K562 (cell line): ENCODE measurements around the gene PPP1R13B. TPM values are rescaled to one million over a fixed set of nuclear protein-coding genes. Genes with fewer than 3 reads are reported as not detected.
A peak's percentile ranks its signal among the peaks of the same experiment; 100 is the strongest.

Experiments used
- ATF7 ChIP-seq: fragments of 450-650 bp; IDR thresholded peaks from 2 replicates; pipeline ENCODE4 v1.7.1; 2014; ENCODE audit warnings: mild to moderate bottlenecking, moderate library complexity
- E2F8 ChIP-seq: fragments of 450-650 bp; IDR thresholded peaks from 2 replicates; pipeline ENCODE4 v1.7.1; 2018; ENCODE audit warnings: mild to moderate bottlenecking, low read depth; ENCODE audit not compliant: partially characterized antibody
- MAFG ChIP-seq: fragments of 450-650 bp; conservative IDR thresholded peaks from 2 replicates; pipeline ENCODE4 v1.6.1; 2016; ENCODE audit warnings: missing genetic modification characterization, missing compliant biosample characterization
- PHF21A ChIP-seq: fragments of 450-650 bp; IDR thresholded peaks from 2 replicates; pipeline ENCODE4 v1.6.1; 2017; ENCODE audit warnings: low read depth, borderline replicate concordance
- RBM17 ChIP-seq: fragments of 200-400 bp; formaldehyde crosslinking; IDR thresholded peaks from 2 replicates; pipeline ENCODE4 v1.6.1; 2017; ENCODE audit warnings: low read depth, mild to moderate bottlenecking, low read length, borderline replicate concordance
- RERE ChIP-seq: sonication (generic); formaldehyde crosslinking; IDR thresholded peaks from 2 replicates; pipeline ENCODE4 v1.8.0; 2023; ENCODE audit warnings: missing genetic modification reagents, mild to moderate bottlenecking, borderline replicate concordance
- RHOXF2B ChIP-seq: fragments of 250-450 bp; sonication (Bioruptor Pico); conservative IDR thresholded peaks from 2 replicates; pipeline ENCODE4 v1.5.1; 2021
- ZBTB33 ChIP-seq: sonication (generic); formaldehyde crosslinking; IDR thresholded peaks from 2 replicates; pipeline ENCODE4 v1.8.1; 2023; ENCODE audit warnings: mild to moderate bottlenecking, missing genetic modification reagents
- ZNF436 ChIP-seq: fragments of 250-450, 450-650 bp; sonication (Bioruptor Pico); formaldehyde crosslinking; IDR thresholded peaks from 2 replicates; pipeline ENCODE4 v1.7.0; 2020; ENCODE audit warnings: mild to moderate bottlenecking
- polyA plus RNA-seq, 8 experiments: library from polyadenylated mRNA; depleted of rRNA in 4 of 8; stranded (reverse) in 5 of 8; unstranded in 3 of 8; fragments of >200 nt; fragmentation: Nextera tagmentation in 2 of 8; fragmentation: Illumina TruSeq in 1 of 8; extraction: Ambion mirVana in 2 of 8; extraction: Trizol in 1 of 8; gene quantifications; 2 replicates each; pipeline versions ENCODE4 v1.2.1 to v1.2.3, GENCODE V29; 2011 to 2014; ENCODE audit warnings: inconsistent platforms in 1 of 8, missing spikeins in 1 of 8
- total RNA-seq, 7 experiments: library from RNA; depleted of rRNA in 6 of 7; stranded (reverse); fragments of >200 nt in 6 of 7; fragmentation: Illumina TruSeq in 2 of 7; extraction: Trizol in 2 of 7; gene quantifications; 2 replicates each; pipeline versions ENCODE4 v1.2.1 to v1.2.3, GENCODE V29; 2011 to 2021; ENCODE audit warnings: low replicate concordance in 1 of 7
- TF ChIP-seq, protein P1 (sequence below): fragments of 450-650 bp; IDR thresholded peaks from 2 replicates; pipeline ENCODE4 v1.6.1; 2018; ENCODE audit warnings: mild to moderate bottlenecking, low read depth; ENCODE audit not compliant: partially characterized antibody
- TF ChIP-seq, protein P2 (sequence below): sonication (generic); formaldehyde crosslinking; IDR thresholded peaks from 2 replicates; pipeline ENCODE4 v1.8.0; 2022; ENCODE audit warnings: mild to moderate bottlenecking, missing genetic modification reagents, borderline replicate concordance

PPP1R13B gene
- total and polyA plus RNA-seq, 9 of the 15 experiments (the other 6 are each of a cell fraction or from before 2014, with no cell fraction given), result 0.03 to 1.7 (median 0.15) TPM

DNA sequence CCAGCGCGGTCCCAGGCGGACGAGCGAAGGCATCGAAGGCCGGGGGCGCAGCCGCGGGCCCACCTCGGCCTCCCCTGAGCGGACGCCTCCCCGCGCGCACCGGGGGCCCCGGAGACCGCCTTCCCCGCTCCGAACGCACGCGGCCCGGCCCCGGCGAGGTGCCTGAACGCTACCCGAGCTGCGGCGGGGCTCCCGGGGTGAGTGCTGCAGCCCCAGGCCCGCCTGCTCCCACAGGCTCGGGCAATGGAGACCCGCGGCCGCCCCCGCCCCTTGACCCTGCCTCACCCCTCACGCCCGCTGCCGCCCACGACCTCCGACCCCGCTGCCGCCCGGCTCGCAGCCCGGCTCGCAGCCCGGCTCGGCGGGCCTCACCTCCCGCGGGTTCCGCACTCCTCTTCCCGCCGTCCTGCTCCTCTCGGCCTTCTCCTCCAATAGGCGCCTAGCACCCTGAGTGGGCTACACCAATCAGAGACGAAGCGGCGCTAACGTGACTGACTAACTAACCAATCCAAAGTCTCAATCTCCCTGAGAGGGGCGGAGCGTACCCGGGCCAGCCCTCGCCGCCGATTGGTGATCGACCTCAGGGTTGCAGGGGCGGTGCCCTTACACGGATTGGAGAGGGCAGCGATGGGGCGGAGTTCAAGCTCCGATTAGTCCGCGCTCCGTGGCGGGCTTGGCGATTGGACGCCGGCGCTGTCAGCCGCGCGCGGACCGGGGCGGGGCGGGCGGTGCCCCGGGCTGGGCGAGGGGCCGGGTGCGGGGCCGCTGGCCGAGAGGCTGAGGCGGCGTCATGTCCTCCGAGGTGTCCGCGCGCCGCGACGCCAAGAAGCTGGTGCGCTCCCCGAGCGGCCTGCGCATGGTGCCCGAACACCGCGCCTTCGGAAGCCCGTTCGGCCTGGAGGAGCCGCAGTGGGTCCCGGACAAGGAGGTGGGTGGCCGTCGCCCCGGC lies 132.0 kb downstream of the PPP1R13B start, which contains the start of the genes XRCC3 and ZFYVE21 (continued):
- TF ChIP-seq ZBTB33 (CRISPR knock-in tag) (no peak), RBM17 (no peak), RERE (CRISPR knock-in tag) (no peak), PHF21A (no peak), RHOXF2B (CRISPR knock-in tag) (no peak), E2F8 (peak; percentile 74), ZNF436 (CRISPR knock-in tag) (no peak), ATF7 (peak; percentile 53; the same call in 1 of the 2 replicates), MAFG (no peak)
- TF ChIP-seq, protein P1, sequence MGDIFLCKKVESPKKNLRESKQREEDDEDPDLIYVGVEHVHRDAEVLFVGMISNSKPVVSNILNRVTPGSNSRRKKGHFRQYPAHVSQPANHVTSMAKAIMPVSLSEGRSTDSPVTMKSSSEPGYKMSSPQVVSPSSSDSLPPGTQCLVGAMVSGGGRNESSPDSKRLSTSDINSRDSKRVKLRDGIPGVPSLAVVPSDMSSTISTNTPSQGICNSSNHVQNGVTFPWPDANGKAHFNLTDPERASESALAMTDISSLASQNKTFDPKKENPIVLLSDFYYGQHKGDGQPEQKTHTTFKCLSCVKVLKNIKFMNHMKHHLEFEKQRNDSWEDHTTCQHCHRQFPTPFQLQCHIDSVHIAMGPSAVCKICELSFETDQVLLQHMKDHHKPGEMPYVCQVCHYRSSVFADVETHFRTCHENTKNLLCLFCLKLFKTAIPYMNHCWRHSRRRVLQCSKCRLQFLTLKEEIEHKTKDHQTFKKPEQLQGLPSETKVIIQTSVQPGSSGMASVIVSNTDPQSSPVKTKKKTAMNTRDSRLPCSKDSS, result no peak
- TF ChIP-seq, protein P2, sequence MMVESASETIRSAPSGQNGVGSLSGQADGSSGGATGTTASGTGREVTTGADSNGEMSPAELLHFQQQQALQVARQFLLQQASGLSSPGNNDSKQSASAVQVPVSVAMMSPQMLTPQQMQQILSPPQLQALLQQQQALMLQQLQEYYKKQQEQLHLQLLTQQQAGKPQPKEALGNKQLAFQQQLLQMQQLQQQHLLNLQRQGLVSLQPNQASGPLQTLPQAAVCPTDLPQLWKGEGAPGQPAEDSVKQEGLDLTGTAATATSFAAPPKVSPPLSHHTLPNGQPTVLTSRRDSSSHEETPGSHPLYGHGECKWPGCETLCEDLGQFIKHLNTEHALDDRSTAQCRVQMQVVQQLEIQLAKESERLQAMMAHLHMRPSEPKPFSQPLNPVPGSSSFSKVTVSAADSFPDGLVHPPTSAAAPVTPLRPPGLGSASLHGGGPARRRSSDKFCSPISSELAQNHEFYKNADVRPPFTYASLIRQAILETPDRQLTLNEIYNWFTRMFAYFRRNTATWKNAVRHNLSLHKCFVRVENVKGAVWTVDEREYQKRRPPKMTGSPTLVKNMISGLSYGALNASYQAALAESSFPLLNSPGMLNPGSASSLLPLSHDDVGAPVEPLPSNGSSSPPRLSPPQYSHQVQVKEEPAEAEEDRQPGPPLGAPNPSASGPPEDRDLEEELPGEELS (CRISPR knock-in tag), result no peak
